Measurements from ENCODE around the gene DDR1. TPM values are rescaled to one million over a fixed set of nuclear protein-coding genes. Genes with fewer than 3 reads are reported as not detected.
"Not testable (repeated sequence)": the region's sequence is repeated elsewhere in the genome, so short reads cannot be mapped to it uniquely, and the experiment has no call there.

Gene DDR1
- total and polyA plus RNA-seq, 8 donors, result 77.9 to 148 (median 90.0) TPM

DNA sequence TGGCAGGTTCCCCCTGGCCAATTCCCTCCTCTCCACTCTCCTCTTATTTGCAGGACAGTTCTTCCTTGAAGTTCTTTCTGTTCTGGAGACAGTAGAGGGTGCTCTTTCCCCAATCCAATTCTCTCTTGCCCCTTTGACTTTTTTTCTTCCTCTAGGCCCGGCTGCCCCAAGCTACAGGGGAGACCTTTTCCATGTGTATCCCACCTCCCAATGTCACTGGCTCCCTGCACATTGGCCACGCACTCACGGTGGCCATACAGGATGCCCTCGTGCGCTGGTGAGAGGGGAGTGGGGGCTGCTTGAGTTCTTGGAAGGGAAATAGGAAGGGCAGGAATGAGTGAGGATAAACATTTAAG lies 31.2 kb downstream of the DDR1 start:
- DNase-seq (peak in 2 of 4 donors; percentile 42 to 68), ATAC-seq (peak; percentile 64)
- Histone ChIP-seq H3K4me3 (no peak overlapping the region), H3K36me3 (peaks cover 0 to 47% of the 10 kb centered on the region in 2 donors), H3K4me1 (peaks cover 21 to 32% of the 10 kb centered on the region in 2 donors), H3K9me3 (no peaks in the 10 kb centered on the region), H3K27ac (peak overlapping the region; percentile 82 to 93), H3K27me3 (no peaks in the 10 kb centered on the region)
- intact Hi-C loops (cut with DNase I), result loop anchor here in 1 of 2 donors (10.0 kb wide), 1 partner anchor 159 kb away; no protein-coding TSS in a partner anchor
- TF ChIP-seq, protein P1, sequence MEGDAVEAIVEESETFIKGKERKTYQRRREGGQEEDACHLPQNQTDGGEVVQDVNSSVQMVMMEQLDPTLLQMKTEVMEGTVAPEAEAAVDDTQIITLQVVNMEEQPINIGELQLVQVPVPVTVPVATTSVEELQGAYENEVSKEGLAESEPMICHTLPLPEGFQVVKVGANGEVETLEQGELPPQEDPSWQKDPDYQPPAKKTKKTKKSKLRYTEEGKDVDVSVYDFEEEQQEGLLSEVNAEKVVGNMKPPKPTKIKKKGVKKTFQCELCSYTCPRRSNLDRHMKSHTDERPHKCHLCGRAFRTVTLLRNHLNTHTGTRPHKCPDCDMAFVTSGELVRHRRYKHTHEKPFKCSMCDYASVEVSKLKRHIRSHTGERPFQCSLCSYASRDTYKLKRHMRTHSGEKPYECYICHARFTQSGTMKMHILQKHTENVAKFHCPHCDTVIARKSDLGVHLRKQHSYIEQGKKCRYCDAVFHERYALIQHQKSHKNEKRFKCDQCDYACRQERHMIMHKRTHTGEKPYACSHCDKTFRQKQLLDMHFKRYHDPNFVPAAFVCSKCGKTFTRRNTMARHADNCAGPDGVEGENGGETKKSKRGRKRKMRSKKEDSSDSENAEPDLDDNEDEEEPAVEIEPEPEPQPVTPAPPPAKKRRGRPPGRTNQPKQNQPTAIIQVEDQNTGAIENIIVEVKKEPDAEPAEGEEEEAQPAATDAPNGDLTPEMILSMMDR (IDR thresholded peaks at IDR 0.05), result peak; percentile 53 to 57

DNA sequence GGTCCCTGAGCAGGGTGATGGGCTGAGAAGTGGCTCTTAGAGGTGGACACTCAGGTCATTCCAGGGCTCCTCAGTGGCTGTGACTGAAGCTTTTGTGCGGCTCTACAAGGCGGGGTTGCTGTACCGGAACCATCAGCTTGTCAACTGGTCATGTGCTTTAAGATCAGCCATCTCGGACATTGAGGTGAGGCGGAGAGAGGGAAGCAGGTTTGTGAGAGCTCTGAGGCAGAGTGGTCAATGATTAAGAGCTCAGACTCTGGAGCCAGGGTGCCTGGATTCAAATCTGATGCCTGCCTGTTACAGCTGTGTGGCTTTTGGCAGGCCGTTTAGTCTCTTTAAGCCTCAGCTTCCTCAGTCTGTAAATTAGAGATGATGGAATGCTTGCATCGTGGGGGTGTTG lies 32.7 kb downstream of the DDR1 start:
- no peaks in the 10 kb centered on the region for H3K9me3 ChIP-seq
- peaks cover 21 to 32% of the 10 kb centered on the region in 2 donors for H3K4me1 ChIP-seq
- no peak for ATAC-seq
- TF ChIP-seq, protein P1 (IDR thresholded peaks at IDR 0.05), result no peak
- no peak for DNase-seq
- no peaks in the 10 kb centered on the region for H3K27me3 ChIP-seq
- peaks cover 0 to 47% of the 10 kb centered on the region in 2 donors for H3K36me3 ChIP-seq
- no peak overlapping the region for H3K4me3 ChIP-seq
- intact Hi-C loops (cut with DNase I), result loop anchor here in 1 of 2 donors (10.0 kb wide), 1 partner anchor 158 kb away; no protein-coding TSS in a partner anchor
- no peak overlapping the region for H3K27ac ChIP-seq

DNA sequence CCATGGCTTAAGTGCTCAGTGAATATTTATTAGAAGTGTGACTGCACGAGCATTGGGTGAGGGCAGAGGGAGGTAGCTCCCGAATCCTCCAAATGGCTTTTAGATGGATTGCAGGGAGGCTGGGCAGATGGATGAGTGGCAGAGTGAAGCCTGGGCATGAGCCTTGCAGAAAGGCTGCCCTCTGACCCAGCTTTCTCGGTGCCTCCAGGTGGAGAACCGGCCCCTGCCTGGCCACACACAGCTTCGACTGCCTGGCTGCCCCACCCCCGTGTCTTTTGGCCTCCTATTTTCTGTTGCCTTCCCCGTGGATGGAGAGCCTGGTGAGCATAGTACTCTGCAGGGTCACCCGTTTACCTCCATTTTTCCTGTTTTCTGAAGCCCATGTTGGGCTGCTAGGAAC lies 33.2 kb downstream of the DDR1 start:
- intact Hi-C loops (cut with DNase I), result loop anchor here in 1 of 2 donors (10.0 kb wide), 1 partner anchor 157 kb away; no protein-coding TSS in a partner anchor
- H3K36me3 ChIP-seq, result peaks cover 0 to 49% of the 10 kb centered on the region in 2 donors

DNA sequence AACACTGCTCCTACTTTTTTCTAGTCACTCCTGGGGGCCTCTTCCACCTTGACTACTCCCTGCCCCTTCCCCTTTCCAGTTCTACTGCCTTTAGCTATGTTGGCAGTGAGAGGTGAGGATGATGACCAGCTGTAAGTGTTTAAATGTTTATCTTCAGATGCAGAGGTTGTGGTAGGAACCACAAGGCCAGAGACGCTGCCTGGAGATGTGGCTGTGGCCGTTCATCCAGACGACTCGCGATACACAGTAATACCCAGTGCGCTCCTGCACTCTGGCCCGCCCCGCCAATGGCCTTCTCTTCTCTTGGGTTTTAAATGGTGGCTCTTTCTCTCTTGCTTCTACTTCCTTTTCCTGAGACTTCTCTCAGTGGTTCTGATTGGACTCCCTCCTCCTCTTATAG lies 34.4 kb downstream of the DDR1 start:
- intact Hi-C loops (cut with DNase I), result loop anchor here in 1 of 2 donors (10.0 kb wide), 1 partner anchor 156 kb away; no protein-coding TSS in a partner anchor
- no peak for DNase-seq

More for the DNA sequence above, 33.2 kb downstream of the DDR1 start:
- no peak overlapping the region for H3K27ac ChIP-seq
- H3K4me1 ChIP-seq, result peaks cover 21 to 32% of the 10 kb centered on the region in 2 donors
- H3K27me3 ChIP-seq, result no peaks in the 10 kb centered on the region
- no peak for ATAC-seq
- TF ChIP-seq, protein P1 (IDR thresholded peaks at IDR 0.05), result no peak
- H3K9me3 ChIP-seq, result no peaks in the 10 kb centered on the region
- no peak overlapping the region for H3K4me3 ChIP-seq
- no peak for DNase-seq

DNA sequence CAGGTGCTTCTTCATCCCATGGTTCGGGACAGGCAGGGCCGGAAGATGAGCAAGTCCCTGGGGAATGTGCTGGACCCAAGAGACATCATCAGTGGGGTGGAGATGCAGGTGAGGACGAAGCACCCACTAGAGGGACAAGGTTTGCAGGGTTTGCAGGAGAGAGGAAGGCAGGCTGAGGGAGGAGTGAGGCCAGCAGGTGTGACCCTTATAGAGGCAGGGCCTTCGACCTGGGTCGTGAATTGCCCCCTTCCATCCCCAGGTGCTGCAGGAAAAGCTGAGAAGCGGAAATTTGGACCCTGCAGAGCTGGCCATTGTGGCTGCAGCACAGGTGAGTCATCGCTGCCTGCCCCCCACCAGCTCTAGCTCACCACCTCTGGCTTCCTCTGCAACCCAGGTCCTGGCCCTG lies 38.1 kb downstream of the DDR1 start:
- Histone ChIP-seq H3K4me1 (no peaks in the 10 kb centered on the region), H3K4me3 (no peak overlapping the region), H3K9me3 (no peaks in the 10 kb centered on the region), H3K27me3 (no peaks in the 10 kb centered on the region), H3K27ac (no peak overlapping the region), H3K36me3 (peaks cover 0 to 95% of the 10 kb centered on the region in 2 donors)
- intact Hi-C loops (cut with DNase I), result no loop called here
- TF ChIP-seq, protein P1 (IDR thresholded peaks at IDR 0.05), result no peak
- DNase-seq (no peak), ATAC-seq (no peak)

More for the DNA sequence above, 34.4 kb downstream of the DDR1 start:
- no peak overlapping the region for H3K27ac ChIP-seq
- H3K4me3 ChIP-seq, result no peak overlapping the region
- H3K36me3 ChIP-seq, result peaks cover 0 to 61% of the 10 kb centered on the region in 2 donors
- no peaks in the 10 kb centered on the region for H3K27me3 ChIP-seq
- H3K9me3 ChIP-seq, result no peaks in the 10 kb centered on the region
- TF ChIP-seq, protein P1 (IDR thresholded peaks at IDR 0.05), result no peak
- no peak for ATAC-seq
- H3K4me1 ChIP-seq, result peaks cover 18 to 25% of the 10 kb centered on the region in 2 donors

DNA sequence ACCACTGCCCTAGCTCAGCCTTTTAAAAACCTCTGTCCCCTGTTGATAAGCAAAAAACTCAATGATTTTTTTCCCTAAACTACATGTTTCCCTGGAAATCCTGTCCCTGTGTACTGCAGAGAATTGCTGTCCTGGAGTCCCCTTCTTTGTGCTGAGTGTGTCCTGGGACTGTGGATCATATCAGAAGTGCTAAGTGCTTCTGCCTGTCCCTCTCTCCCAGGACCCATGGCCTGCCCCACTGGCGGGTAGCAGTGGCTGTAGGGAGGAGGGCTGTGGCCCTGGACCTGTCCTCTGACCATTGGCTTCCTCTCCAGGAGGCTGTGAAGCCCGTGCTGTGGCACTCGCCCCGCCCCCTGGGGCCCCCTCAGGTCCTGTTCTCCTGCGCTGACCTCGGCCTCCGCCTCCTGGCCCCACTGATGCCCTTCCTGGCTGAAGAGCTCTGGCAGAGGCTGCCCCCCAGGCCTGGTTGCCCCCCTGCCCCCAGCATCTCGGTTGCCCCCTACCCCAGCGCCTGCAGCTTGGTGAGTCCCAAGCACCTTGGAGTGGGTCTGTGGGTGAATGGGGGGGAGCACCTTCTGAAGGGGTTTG lies 39.8 kb downstream of the DDR1 start:
- DNase-seq; ATAC-seq; intact Hi-C loops (cut with DNase I); H3K27ac ChIP-seq; H3K4me3 ChIP-seq; H3K27me3 ChIP-seq; H3K9me3 ChIP-seq; H3K4me1 ChIP-seq: not testable (repeated sequence)
- peaks cover 0 to 79% of the 10 kb centered on the region in 2 donors for H3K36me3 ChIP-seq

Measured in left lung (tissue), 10 donors.